WTC11 (cell line): Measurements from ENCODE around the gene DCTN2.

Source experiments
- CREB1 ChIP-seq: sonication (generic); formaldehyde crosslinking; IDR thresholded peaks from 2 replicates; pipeline ENCODE4 v1.8.0; 2023; ENCODE audit warnings: mild to moderate bottlenecking, missing genetic modification reagents
- IRF2 ChIP-seq: sonication (generic); formaldehyde crosslinking; IDR thresholded peaks from 2 replicates; pipeline ENCODE4 v1.8.0; 2022; ENCODE audit warnings: low read depth, missing genetic modification reagents, borderline replicate concordance
- JUN ChIP-seq: sonication (generic); formaldehyde crosslinking; IDR thresholded peaks from 2 replicates; pipeline ENCODE4 v1.8.0; 2023; ENCODE audit warnings: mild to moderate bottlenecking, missing genetic modification reagents
- KAT7 ChIP-seq: sonication (generic); formaldehyde crosslinking; IDR thresholded peaks from 2 replicates; pipeline ENCODE4 v1.8.1; 2023; ENCODE audit warnings: missing genetic modification reagents, mild to moderate bottlenecking, borderline replicate concordance
- MXD4 ChIP-seq: fragments of 250-450 bp; sonication (Bioruptor Pico); IDR thresholded peaks from 2 replicates; pipeline ENCODE4 v1.8.0; 2021; ENCODE audit warnings: mild to moderate bottlenecking, moderate library complexity, borderline replicate concordance
- NFYB ChIP-seq: sonication (generic); formaldehyde crosslinking; conservative IDR thresholded peaks from 2 replicates; pipeline ENCODE4 v1.8.0; 2022; ENCODE audit warnings: low read depth, missing genetic modification reagents
- ZNF532 ChIP-seq: fragments of 250-450 bp; sonication (Bioruptor Pico); IDR thresholded peaks from 2 replicates; pipeline ENCODE4 v1.9.0; 2021; ENCODE audit warnings: mild to moderate bottlenecking, borderline replicate concordance
- TF ChIP-seq, protein P1 (sequence below): fragments of 200-600 bp; IDR thresholded peaks from 2 replicates; pipeline ENCODE4 v1.8.0; 2022; ENCODE audit warnings: antibody characterized with exemption

- TF ChIP-seq KAT7 (no peak), NFYB (no peak), JUN (CRISPR knock-in tag) (no peak), IRF2 (CRISPR knock-in tag) (no peak), CREB1 (no peak), ZNF532 (no peak), MXD4 (CRISPR knock-in tag) (no peak)
- TF ChIP-seq, protein P1, sequence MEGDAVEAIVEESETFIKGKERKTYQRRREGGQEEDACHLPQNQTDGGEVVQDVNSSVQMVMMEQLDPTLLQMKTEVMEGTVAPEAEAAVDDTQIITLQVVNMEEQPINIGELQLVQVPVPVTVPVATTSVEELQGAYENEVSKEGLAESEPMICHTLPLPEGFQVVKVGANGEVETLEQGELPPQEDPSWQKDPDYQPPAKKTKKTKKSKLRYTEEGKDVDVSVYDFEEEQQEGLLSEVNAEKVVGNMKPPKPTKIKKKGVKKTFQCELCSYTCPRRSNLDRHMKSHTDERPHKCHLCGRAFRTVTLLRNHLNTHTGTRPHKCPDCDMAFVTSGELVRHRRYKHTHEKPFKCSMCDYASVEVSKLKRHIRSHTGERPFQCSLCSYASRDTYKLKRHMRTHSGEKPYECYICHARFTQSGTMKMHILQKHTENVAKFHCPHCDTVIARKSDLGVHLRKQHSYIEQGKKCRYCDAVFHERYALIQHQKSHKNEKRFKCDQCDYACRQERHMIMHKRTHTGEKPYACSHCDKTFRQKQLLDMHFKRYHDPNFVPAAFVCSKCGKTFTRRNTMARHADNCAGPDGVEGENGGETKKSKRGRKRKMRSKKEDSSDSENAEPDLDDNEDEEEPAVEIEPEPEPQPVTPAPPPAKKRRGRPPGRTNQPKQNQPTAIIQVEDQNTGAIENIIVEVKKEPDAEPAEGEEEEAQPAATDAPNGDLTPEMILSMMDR: no peak
These were observed 33.4 kb upstream of the DCTN2 start for GRCh38 chr12:57580466-57580795.
